NB4 (cell line): ENCODE results near the gene USP11.
"Not testable (repeated sequence)": the region's sequence is repeated elsewhere in the genome, so short reads cannot be mapped to it uniquely, and the experiment has no call there.

Experiments used
- DNase-seq: peaks from one replicate; pipeline ENCODE4 v3.0.0; 2010; ENCODE audit warnings: low read depth
- H3K4me3 ChIP-seq: one replicate; pipeline ENCODE4 v1.5.1; 2011; ENCODE audit warnings: mild to moderate bottlenecking, low read depth, low read length, moderate library complexity
- CTCF ChIP-seq: IDR thresholded peaks from one replicate; pipeline ENCODE4 v1.5.1; 2012; ENCODE audit warnings: low read depth, low read length
- MAX ChIP-seq: IDR thresholded peaks from 2 replicates; pipeline ENCODE4 v1.6.1; 2011; ENCODE audit warnings: low read depth, low read length
- MYC ChIP-seq: IDR thresholded peaks from 2 replicates; pipeline ENCODE4 v1.6.1; 2011; ENCODE audit warnings: low read depth, low read length
- POLR2A ChIP-seq: IDR thresholded peaks from 2 replicates; pipeline ENCODE4 v1.6.1; 2011; ENCODE audit warnings: mild to moderate bottlenecking; ENCODE audit not compliant: insufficient read length; ENCODE audit errors: extremely low read depth

USP11 gene

DNA sequence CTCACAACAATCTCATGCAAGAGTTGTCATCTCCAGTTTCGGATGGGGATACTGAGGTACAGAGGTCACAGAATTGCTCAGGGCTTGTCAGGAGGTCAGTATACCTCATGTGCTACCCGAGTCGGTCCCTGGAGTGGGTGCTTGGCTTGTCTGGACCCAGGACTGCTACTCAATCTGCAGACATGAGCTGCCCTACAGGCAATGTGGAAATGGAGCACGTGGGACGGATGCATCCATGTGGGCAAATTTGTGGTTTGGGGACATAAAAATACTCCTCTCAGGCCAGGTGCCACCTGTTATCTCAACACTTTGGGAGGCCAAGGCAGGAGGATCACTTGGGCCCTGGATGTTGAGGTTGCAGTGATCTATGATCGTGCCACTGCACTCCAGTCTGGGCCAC lies 15.8 kb downstream of the USP11 start:
- no peak for DNase-seq
- TF ChIP-seq POLR2A, result no peak
- TF ChIP-seq MYC, result no peak
- TF ChIP-seq CTCF, result no peak
- no peak for TF ChIP-seq MAX
- no peak overlapping the region for H3K4me3 ChIP-seq

DNA sequence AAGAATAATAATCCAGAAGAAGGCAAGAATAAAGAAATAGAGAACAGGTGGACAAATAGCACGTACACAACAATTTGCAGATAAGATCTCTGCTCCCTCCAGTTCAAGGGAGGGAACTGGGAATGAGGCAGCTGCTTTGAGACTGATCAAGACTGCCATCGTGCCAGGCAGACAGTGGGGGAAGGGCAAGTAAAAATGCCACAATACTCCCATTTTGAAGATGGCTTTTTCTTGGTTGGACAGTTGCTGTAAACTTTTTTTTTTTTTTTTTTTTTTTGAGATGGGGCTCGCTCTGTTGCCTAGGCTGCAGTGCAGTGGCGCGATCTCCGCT lies 17.2 kb downstream of the USP11 start:
- no peak for DNase-seq
- no peak overlapping the region for H3K4me3 ChIP-seq
- no peak for TF ChIP-seq CTCF
- no peak for TF ChIP-seq MYC
- no peak for TF ChIP-seq MAX
- no peak for TF ChIP-seq POLR2A

- DNase-seq, H3K4me3 ChIP-seq: not testable (repeated sequence)
Observed at GRCh38 chrX:47257620-47258019, 24.8 kb downstream of the USP11 start.

GRCh38 chrX:47264483-47265173 lies 31.8 kb downstream of the USP11 start:
- peak; percentile 28 for DNase-seq
- TF ChIP-seq MAX, result no peak
- no peak overlapping the region for H3K4me3 ChIP-seq

DNA sequence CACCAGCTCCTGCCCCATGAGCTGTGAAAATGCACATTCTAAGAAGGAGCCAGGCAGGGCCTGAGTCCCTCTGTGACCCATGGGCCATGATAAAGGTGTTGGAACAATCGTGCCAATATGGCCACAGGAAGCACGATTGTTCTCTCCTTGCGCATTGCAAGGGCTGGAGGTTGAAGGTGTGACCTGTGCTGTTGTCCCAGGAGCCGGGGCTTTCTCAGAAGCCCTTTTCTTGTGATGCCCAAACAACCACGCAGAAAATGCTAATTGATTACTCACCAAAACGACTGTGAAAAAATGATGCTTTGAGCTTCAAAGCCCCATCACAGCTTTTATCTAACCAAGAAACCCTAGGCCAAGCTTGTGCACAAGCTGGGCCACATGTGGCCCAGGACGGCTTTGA lies 33.8 kb downstream of the USP11 start:
- no peak overlapping the region for H3K4me3 ChIP-seq
- DNase-seq, result no peak
- no peak for TF ChIP-seq MYC
- no peak for TF ChIP-seq CTCF
- TF ChIP-seq POLR2A, result no peak
- TF ChIP-seq MAX, result no peak

DNA sequence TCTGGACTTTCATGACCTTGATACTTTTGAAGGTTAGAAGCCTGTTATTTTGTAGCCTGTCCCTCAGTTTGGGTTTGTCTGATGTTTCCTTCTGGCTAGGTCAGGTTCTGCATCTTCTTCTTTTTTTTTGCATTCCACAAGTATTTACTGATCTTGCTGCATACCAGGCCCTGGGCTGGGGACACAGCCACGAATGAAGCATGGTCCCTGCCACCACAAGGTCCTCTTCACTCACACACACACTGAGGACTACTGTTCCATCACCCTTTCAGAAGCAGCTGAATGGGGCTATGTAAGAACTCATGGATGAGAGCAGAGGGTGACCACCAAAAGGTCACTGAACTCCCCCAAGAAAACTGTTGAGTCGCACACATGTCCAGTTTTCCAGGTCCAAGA lies 39.2 kb downstream of the USP11 start:
- DNase-seq, result no peak
- no peak overlapping the region for H3K4me3 ChIP-seq
- no peak for TF ChIP-seq MYC
- no peak for TF ChIP-seq POLR2A
- no peak for TF ChIP-seq CTCF
- TF ChIP-seq MAX, result no peak
